B cell (primary cell): ENCODE results near the gene BAZ2A. TPM values are rescaled to one million over a fixed set of nuclear protein-coding genes. Genes with fewer than 3 reads are reported as not detected.

ENCODE experiments used
- ATAC-seq: fragments of 200-7000 bp; cut with Tn5 transposase; one replicate; pipeline ENCODE4 v1.10.0; 2021; ENCODE audit warnings: low read depth, mild to moderate bottlenecking, moderate number of reproducible peaks, moderate library complexity
- CTCF ChIA-PET: fragments of 350-600 bp; sonication (Branson Sonifier 250); formaldehyde crosslinking; loops from one replicate; lab custom pipeline; 2021; ENCODE audit warnings: antibody characterized with exemption, inconsistent platforms; lab: Charles Lee
- POLR2A ChIA-PET: fragments of 350-600 bp; sonication (Branson Sonifier 250); formaldehyde crosslinking; loops from one replicate; lab custom pipeline; 2021; ENCODE audit warnings: antibody characterized with exemption; lab: Charles Lee
- DNase-seq: peaks from one replicate; pipeline ENCODE4 v3.0.0; 2013
- H2AFZ ChIP-seq: 2 replicates; pipeline ENCODE4 v1.6.1; 2012; ENCODE audit warnings: mild to moderate bottlenecking, low read depth, low read length; ENCODE audit not compliant: insufficient read depth, poor library complexity, severe bottlenecking
- H3K27ac ChIP-seq, 2 donors: 1 replicate in 1 of 2; 2 replicates in 1 of 2; pipeline ENCODE4 v1.5.1; 2012 to 2013; ENCODE audit warnings: low read length in 2 of 2, mild to moderate bottlenecking in 2 of 2, moderate library complexity in 1 of 2
- H3K27me3 ChIP-seq, 4 experiments: fragments of 200-600 bp in 1 of 4; sonication (generic) in 1 of 4; replicated peaks in 1 of 4; 1 replicate in 2 of 4; 2 replicates in 2 of 4; pipeline versions ENCODE4 v1.6.1 to v1.7.0; 2013 to 2016; ENCODE audit warnings: low read length in 3 of 4, mild to moderate bottlenecking in 2 of 4, mixed read lengths in 1 of 4, moderate library complexity in 1 of 4; ENCODE audit not compliant: insufficient read depth in 4 of 4, control insufficient read depth in 3 of 4; ENCODE audit errors: control extremely low read depth in 1 of 4
- H3K36me3 ChIP-seq, 2 experiments: replicated peaks in 1 of 2; 1 replicate in 1 of 2; 2 replicates in 1 of 2; pipeline versions ENCODE4 v1.6.1 to v1.7.1; 2013; ENCODE audit warnings: low read length in 1 of 2; ENCODE audit not compliant: insufficient read depth in 2 of 2, control insufficient read depth in 1 of 2; ENCODE audit errors: control extremely low read depth in 1 of 2, extremely low read depth in 1 of 2
- H3K4me1 ChIP-seq, 2 donors: fragments of 200-600 bp in 1 of 2; sonication (generic) in 1 of 2; 1 replicate in 1 of 2; 2 replicates in 1 of 2; pipeline versions ENCODE4 v1.5.1 to v1.6.1; 2013 to 2017; ENCODE audit warnings: low read length in 2 of 2; ENCODE audit not compliant: control insufficient read depth in 2 of 2, insufficient read depth in 2 of 2
- H3K4me2 ChIP-seq: replicated peaks from 2 replicates; pipeline ENCODE3; 2012; ENCODE audit warnings: mild to moderate bottlenecking, low read depth, low read length; ENCODE audit not compliant: poor library complexity, severe bottlenecking
- H3K4me3 ChIP-seq, 5 experiments: fragments of 200-600 bp in 1 of 5; sonication (generic) in 1 of 5; 1 replicate in 3 of 5; 2 replicates in 2 of 5; pipeline versions ENCODE4 v1.5.1 to v1.7.0; 2011 to 2016; ENCODE audit warnings: low read length in 4 of 5, mild to moderate bottlenecking in 4 of 5, low read depth in 2 of 5, control low read depth in 1 of 5, moderate library complexity in 1 of 5; ENCODE audit not compliant: insufficient read depth in 1 of 5; ENCODE audit errors: control extremely low read depth in 1 of 5, extremely low read depth in 1 of 5
- H3K79me2 ChIP-seq: fragments of 200-600 bp; sonication (generic); one replicate; pipeline ENCODE4 v1.6.0; 2016; ENCODE audit warnings: low read length; ENCODE audit not compliant: control insufficient read depth, insufficient read depth
- H3K9ac ChIP-seq: fragments of 200-600 bp; sonication (generic); 2 replicates; pipeline ENCODE4 v1.6.1; 2017; ENCODE audit warnings: mild to moderate bottlenecking, low read length, moderate library complexity
- H3K9me3 ChIP-seq, 3 donors: one replicate each; pipeline versions ENCODE4 v1.6.1 to v1.7.1; 2013; ENCODE audit warnings: low read length in 2 of 3; ENCODE audit not compliant: control insufficient read depth in 2 of 3, insufficient read depth in 1 of 3; ENCODE audit errors: control extremely low read depth in 1 of 3
- H4K20me1 ChIP-seq: 2 replicates; pipeline ENCODE4 v1.6.0; 2012; ENCODE audit warnings: mild to moderate bottlenecking, low read length; ENCODE audit not compliant: insufficient read depth, control insufficient read depth, poor library complexity, severe bottlenecking
- H3K27ac Mint-ChIP-seq: one replicate; pipeline ENCODE4 v1.8.0; 2021; ENCODE audit warnings: mixed read lengths
- H3K27me3 Mint-ChIP-seq: one replicate; pipeline ENCODE4 v1.8.0; 2021; ENCODE audit warnings: mixed read lengths
- H3K4me1 Mint-ChIP-seq: one replicate; pipeline ENCODE4 v1.8.0; 2021; ENCODE audit warnings: mixed read lengths
- H3K4me3 Mint-ChIP-seq: one replicate; pipeline ENCODE4 v1.8.0; 2021; ENCODE audit warnings: mixed read lengths
- H3K9me3 Mint-ChIP-seq: one replicate; pipeline ENCODE4 v1.8.0; 2022; ENCODE audit warnings: mixed read lengths; ENCODE audit not compliant: insufficient read depth
- EZH2 ChIP-seq: IDR thresholded peaks from 2 replicates; pipeline ENCODE4 v1.6.1; 2012; ENCODE audit warnings: borderline replicate concordance, low read depth, mild to moderate bottlenecking, moderate library complexity, low read length; ENCODE audit not compliant: insufficient read depth, poor library complexity, severe bottlenecking
- WGBS: methylation state at CpG from one replicate; pipeline ENCODE4 v1.1.5; 2013; ENCODE audit warnings: missing lambda C conversion rate; ENCODE audit not compliant: insufficient coverage; 5-methylcytosine and 5-hydroxymethylcytosine counted together
- intact Hi-C: fragments of 100-400 bp; cut with micrococcal nuclease; formaldehyde crosslinking; loops from one replicate; pipeline ENCODE4 v1.10.0; 2022
- polyA minus RNA-seq: library from RNA; depleted of rRNA, polyadenylated mRNA; stranded (reverse); fragments of >200 nt; gene quantifications from 2 replicates; pipeline ENCODE4 v1.2.3, GENCODE V29; 2012
- polyA plus RNA-seq: library from polyadenylated mRNA; depleted of rRNA; stranded (reverse); fragments of >200 nt; gene quantifications from 2 replicates; pipeline ENCODE4 v1.2.3, GENCODE V29; 2012
- total RNA-seq, 2 donors: library from RNA; stranded (reverse); fragments of 120-200 nt in 1 of 2; gene quantifications; 1 replicate in 1 of 2; 2 replicates in 1 of 2; pipeline versions ENCODE4 v1.2.3 to v1.2.4, GENCODE V29; 2013 to 2022
- TF ChIP-seq, protein P1 (sequence below): fragments of 200-600 bp; IDR thresholded peaks from one replicate; pipeline ENCODE4 v1.8.0; 2022; ENCODE audit warnings: antibody characterized with exemption, mild to moderate bottlenecking

Gene BAZ2A
- total RNA-seq (280 and 284 TPM in 2 replicates), polyA plus RNA-seq (95.7 and 138 TPM in 2 replicates), polyA minus RNA-seq (133 and 194 TPM in 2 replicates)
- total RNA-seq (2013) = 42.2 TPM

DNA sequence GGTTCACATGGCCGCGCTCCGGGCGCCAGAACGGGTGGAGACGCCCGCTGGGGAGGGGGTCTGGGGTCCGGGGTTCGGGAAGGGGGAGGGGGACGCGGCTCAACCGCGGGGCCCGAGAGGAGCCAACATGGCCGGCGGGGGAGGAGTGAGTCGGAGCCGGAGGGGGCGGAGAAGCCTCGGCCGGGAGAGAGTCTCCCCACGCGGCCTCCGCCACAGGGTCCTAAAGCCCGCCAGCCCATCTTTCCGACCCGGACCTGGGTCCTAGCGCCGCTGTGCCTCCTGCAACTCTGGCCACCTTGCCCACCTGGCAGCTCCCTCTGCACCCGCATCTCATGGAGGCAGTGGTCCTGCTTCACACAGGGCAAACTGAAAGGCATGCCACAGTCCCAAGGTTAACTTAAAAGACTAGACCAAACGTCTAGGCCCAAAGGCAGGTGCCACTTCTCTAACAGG, at the start of gene BAZ2A:
Gene BAZ2A, minus strand, starts transcription at position 147 of the 453 bp plus-strand sequence. CDS start 12,796 bp downstream, outside the sequence.
- peak within 1 kb of the TSS; percentile 78 for H3K4me2 ChIP-seq
- intact Hi-C loops = loop anchor here (1.0 to 10.0 kb wide), 6 partner anchors 58 to 895 kb away; partner anchors contain the start of genes APOF, DDIT3, MBD6 and NAB2
- peaks cover 19% of the 10 kb centered on the region for H4K20me1 ChIP-seq
- TF ChIP-seq EZH2 = no peak
- peak; percentile 84 for DNase-seq
- Mint-ChIP-seq H3K4me1 (peaks cover 78% of the 10 kb centered on the region), H3K4me3 (peak within 1 kb of the TSS; percentile 89), H3K9me3 (no peaks in the 10 kb centered on the region), H3K27ac (peak within 1 kb of the TSS; percentile 92), H3K27me3 (no peaks in the 10 kb centered on the region)
- ATAC-seq = peak; percentile 65
- ChIA-PET POLR2A (interaction anchor here (0.6 to 5.1 kb wide), 8 partner anchors 10 to 1273 kb away, joined by 3 to 18 read pairs (median 7); partner anchors contain the start of genes ATP5F1B, PTGES3, RAB5B and STAT6), CTCF (interaction anchor here (2.4 kb wide), 1 partner anchor 29 kb away, joined by 8 read pairs; no protein-coding TSS in a partner anchor)
- H3K9me3 ChIP-seq = no peaks in the 10 kb centered on the region
- no peaks in the 10 kb centered on the region for H3K36me3 ChIP-seq
- no peaks in the 10 kb centered on the region for H3K27me3 ChIP-seq
- peak within 1 kb of the TSS; percentile 97 to 98 for H3K27ac ChIP-seq
- H3K4me1 ChIP-seq = peaks cover 64 to 73% of the 10 kb centered on the region in 2 donors
- peaks cover 82% of the 10 kb centered on the region for H3K79me2 ChIP-seq
- H3K9ac ChIP-seq = peak within 1 kb of the TSS; percentile 95
- H3K4me3 ChIP-seq = peak within 1 kb of the TSS; percentile 98 to 100 (median 99)
- WGBS = under 1% methylated on average over 31 of the region's 31 CpGs
- H2AFZ ChIP-seq = peak within 1 kb of the TSS; percentile 66

DNA sequence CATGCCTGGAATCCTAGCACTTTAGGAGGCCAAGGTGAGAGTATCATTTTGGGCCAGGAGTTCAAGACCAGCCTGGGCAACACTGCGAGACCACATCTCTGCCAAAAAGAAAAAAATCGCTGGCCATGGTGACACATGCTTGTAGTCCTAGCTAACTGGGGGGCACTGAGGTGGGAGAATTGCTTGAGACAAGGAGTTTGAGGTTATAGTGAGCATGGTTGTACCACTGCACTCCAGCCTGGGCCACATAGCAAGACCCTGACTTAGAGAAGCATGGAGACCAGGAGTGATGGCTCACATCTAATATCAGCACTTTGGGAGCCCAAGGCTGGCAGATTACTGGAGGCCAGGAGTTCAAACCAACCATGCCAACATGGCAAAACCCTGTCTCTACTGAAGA, 48.7 kb upstream of the BAZ2A start:
- peaks cover 5 to 14% of the 10 kb centered on the region in 2 donors for H3K4me1 ChIP-seq
- TF ChIP-seq, protein P1, sequence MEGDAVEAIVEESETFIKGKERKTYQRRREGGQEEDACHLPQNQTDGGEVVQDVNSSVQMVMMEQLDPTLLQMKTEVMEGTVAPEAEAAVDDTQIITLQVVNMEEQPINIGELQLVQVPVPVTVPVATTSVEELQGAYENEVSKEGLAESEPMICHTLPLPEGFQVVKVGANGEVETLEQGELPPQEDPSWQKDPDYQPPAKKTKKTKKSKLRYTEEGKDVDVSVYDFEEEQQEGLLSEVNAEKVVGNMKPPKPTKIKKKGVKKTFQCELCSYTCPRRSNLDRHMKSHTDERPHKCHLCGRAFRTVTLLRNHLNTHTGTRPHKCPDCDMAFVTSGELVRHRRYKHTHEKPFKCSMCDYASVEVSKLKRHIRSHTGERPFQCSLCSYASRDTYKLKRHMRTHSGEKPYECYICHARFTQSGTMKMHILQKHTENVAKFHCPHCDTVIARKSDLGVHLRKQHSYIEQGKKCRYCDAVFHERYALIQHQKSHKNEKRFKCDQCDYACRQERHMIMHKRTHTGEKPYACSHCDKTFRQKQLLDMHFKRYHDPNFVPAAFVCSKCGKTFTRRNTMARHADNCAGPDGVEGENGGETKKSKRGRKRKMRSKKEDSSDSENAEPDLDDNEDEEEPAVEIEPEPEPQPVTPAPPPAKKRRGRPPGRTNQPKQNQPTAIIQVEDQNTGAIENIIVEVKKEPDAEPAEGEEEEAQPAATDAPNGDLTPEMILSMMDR = no peak
- no peak for TF ChIP-seq EZH2
- H3K27ac ChIP-seq = peak overlapping the region in 1 of 2 donors; percentile 30
- peaks cover 4 to 24% of the 10 kb centered on the region in 2 experiments for H3K36me3 ChIP-seq
- CTCF ChIA-PET = no interaction called here
- ATAC-seq (no peak), DNase-seq (no peak)
- Mint-ChIP-seq H3K4me3 (no peak overlapping the region), H3K27me3 (no peaks in the 10 kb centered on the region), H3K27ac (peak overlapping the region; percentile 22), H3K4me1 (peaks cover 50% of the 10 kb centered on the region), H3K9me3 (no peaks in the 10 kb centered on the region)
- H4K20me1 ChIP-seq = peaks cover 92% of the 10 kb centered on the region
- H2AFZ ChIP-seq = no peak overlapping the region
- H3K79me2 ChIP-seq = peaks cover 99% of the 10 kb centered on the region
- H3K9me3 ChIP-seq = no peaks in the 10 kb centered on the region
- POLR2A ChIA-PET = interaction anchor here (0.7 kb wide), 1 partner anchor 9 kb away, joined by 3 read pairs; the partner anchor contains the start of gene PTGES3
- H3K9ac ChIP-seq = no peak overlapping the region
- H3K27me3 ChIP-seq = no peaks in the 10 kb centered on the region
- intact Hi-C loops = no loop called here
- no peak overlapping the region for H3K4me2 ChIP-seq
- WGBS = 88% methylated on average over 2 of the region's 2 CpGs
- H3K4me3 ChIP-seq = no peak overlapping the region
